HepG2 (cell line): ENCODE measurements around the gene SH2D1B. TPM values are rescaled to one million over a fixed set of nuclear protein-coding genes. Genes with fewer than 3 reads are reported as not detected.

Source experiments
- ATAC-seq: fragments of 200-7000 bp; cut with Tn5 transposase; 3 replicates; pipeline ENCODE4 v1.9.1; 2020; ENCODE audit warnings: mild to moderate bottlenecking, moderate library complexity
- BruUV-seq: library from RNA; stranded (reverse); fragments of 400-500 nt; replicated peaks from 2 replicates; lab custom pipeline; 2021; lab: Mats Ljungman, UMichigan
- CTCF ChIA-PET: fragments of 300-600 bp; formaldehyde crosslinking; extraction: SDS; loops from one replicate; lab custom pipeline; 2021; ENCODE audit warnings: low total read pairs, inconsistent platforms, low intra/inter-chr PET ratio; lab: Yijun Ruan, JAX
- POLR2A ChIA-PET: fragments of 350-600 bp; sonication (Branson Sonifier 250); formaldehyde crosslinking; loops from one replicate; lab custom pipeline; 2020; ENCODE audit warnings: antibody characterized with exemption, inconsistent platforms; lab: Yijun Ruan, JAX
- DNase-seq: peaks from one replicate; pipeline ENCODE4 v3.0.0-alpha.2; 2015; ENCODE audit warnings: low spot score
- FAIRE-seq: peaks from 3 replicates; lab custom pipeline; 2011; peaks lifted over from hg19 to GRCh38; lab: Jason Lieb, UNC
- H2AFZ ChIP-seq: one replicate; pipeline ENCODE4 v1.6.1; 2011; ENCODE audit warnings: low read length, inconsistent platforms
- H3K27ac ChIP-seq: fragments of 300-600 bp; 3 replicates; pipeline ENCODE4 v1.8.0; 2011; ENCODE audit warnings: mixed run types, mild to moderate bottlenecking, mixed read lengths, low read length, inconsistent platforms; ENCODE audit not compliant: insufficient read depth; ENCODE audit errors: extremely low read length
- H3K27me3 ChIP-seq, 2 experiments: fragments of 200-600 bp in 1 of 2; 2 replicates in 1 of 2; 3 replicates in 1 of 2; pipeline versions ENCODE4 v1.6.0 to v1.8.0; 2011; ENCODE audit warnings: low read length in 2 of 2, mild to moderate bottlenecking in 2 of 2, moderate library complexity in 2 of 2, inconsistent platforms in 1 of 2; ENCODE audit not compliant: insufficient read depth in 2 of 2, control insufficient read depth in 1 of 2
- H3K36me3 ChIP-seq, 2 experiments: fragments of 200-600 bp in 1 of 2; replicated peaks in 1 of 2; 2 replicates in 1 of 2; 3 replicates in 1 of 2; pipeline versions ENCODE4 v1.5.1 to v1.8.0; 2011; ENCODE audit warnings: low read length in 2 of 2, inconsistent platforms in 1 of 2; ENCODE audit not compliant: insufficient read depth in 2 of 2, control insufficient read depth in 1 of 2
- H3K4me1 ChIP-seq: 2 replicates; pipeline ENCODE4 v1.5.1; 2012; ENCODE audit warnings: low read length, inconsistent platforms; ENCODE audit not compliant: insufficient read depth
- H3K4me2 ChIP-seq: 2 replicates; pipeline ENCODE4 v1.6.0; 2011; ENCODE audit warnings: low read depth, low read length, inconsistent platforms
- H3K4me3 ChIP-seq, 3 experiments: fragments of 200-600 bp in 1 of 3; sonication (generic), shearing (Covaris generic) in 1 of 3; replicated peaks in 1 of 3; 2 replicates each; pipeline ENCODE4 v1.5.1; 2011 to 2016; ENCODE audit warnings: low read length in 3 of 3, inconsistent platforms in 2 of 3, low read depth in 2 of 3, mild to moderate bottlenecking in 2 of 3, control low read depth in 1 of 3, mixed read lengths in 1 of 3; ENCODE audit not compliant: insufficient read depth in 1 of 3
- H3K79me2 ChIP-seq: one replicate; pipeline ENCODE4 v1.6.1; 2011; ENCODE audit warnings: low read length, inconsistent platforms; ENCODE audit not compliant: insufficient read depth
- H3K9ac ChIP-seq: 2 replicates; pipeline ENCODE4 v1.6.0; 2011; ENCODE audit warnings: mild to moderate bottlenecking, low read depth, low read length, inconsistent platforms; ENCODE audit not compliant: insufficient read depth
- H3K9me3 ChIP-seq: 2 replicates; pipeline ENCODE4 v1.5.1; 2012; ENCODE audit warnings: mild to moderate bottlenecking, low read length
- H4K20me1 ChIP-seq: 2 replicates; pipeline ENCODE4 v1.6.0; 2011; ENCODE audit warnings: inconsistent platforms, mild to moderate bottlenecking, low read length, moderate library complexity; ENCODE audit not compliant: insufficient read depth
- ARNT2 ChIP-seq: sonication (generic); formaldehyde crosslinking; IDR thresholded peaks from 2 replicates; pipeline ENCODE4 v1.8.0; 2022; ENCODE audit warnings: mild to moderate bottlenecking, low read depth, missing genetic modification reagents, moderate library complexity
- ATRX ChIP-seq: sonication (generic); formaldehyde crosslinking; IDR thresholded peaks from 2 replicates; pipeline ENCODE4 v1.4.0; 2020; ENCODE audit warnings: missing genetic modification reagents, borderline replicate concordance
- FOXK2 ChIP-seq: fragments of 450-650 bp; IDR thresholded peaks from 2 replicates; pipeline ENCODE4 v1.6.1; 2016
- FOXM1 ChIP-seq: sonication (generic); formaldehyde crosslinking; IDR thresholded peaks from 2 replicates; pipeline ENCODE4 v1.5.0; 2020; ENCODE audit warnings: missing genetic modification reagents
- NR2F2 ChIP-seq: IDR thresholded peaks from 2 replicates; pipeline ENCODE4 v1.6.1; 2012; ENCODE audit warnings: low read depth, inconsistent platforms, borderline replicate concordance
- NRL ChIP-seq: sonication (generic); formaldehyde crosslinking; IDR thresholded peaks from 2 replicates; pipeline ENCODE4 v1.5.0; 2020; ENCODE audit warnings: missing genetic modification reagents, mild to moderate bottlenecking, moderate library complexity, borderline replicate concordance
- ZNF343 ChIP-seq: sonication (generic); formaldehyde crosslinking; IDR thresholded peaks from 2 replicates; pipeline ENCODE4 v1.4.0; 2020; ENCODE audit warnings: mild to moderate bottlenecking, missing genetic modification reagents
- ZNF501 ChIP-seq: sonication (generic); formaldehyde crosslinking; IDR thresholded peaks from 2 replicates; pipeline ENCODE4 v1.5.1; 2020; ENCODE audit warnings: mild to moderate bottlenecking, moderate library complexity, missing genetic modification reagents
- ZNF777 ChIP-seq: sonication (generic); formaldehyde crosslinking; IDR thresholded peaks from 2 replicates; pipeline ENCODE4 v1.4.0; 2020; ENCODE audit warnings: missing genetic modification reagents
- ZNF788 ChIP-seq: sonication (generic); formaldehyde crosslinking; IDR thresholded peaks from 2 replicates; pipeline ENCODE4 v1.5.0; 2020; ENCODE audit warnings: mild to moderate bottlenecking, missing genetic modification reagents, borderline replicate concordance
- ZNF879 ChIP-seq: sonication (generic); formaldehyde crosslinking; IDR thresholded peaks from 2 replicates; pipeline ENCODE4 v1.8.1; 2023; ENCODE audit warnings: missing genetic modification reagents
- WGBS: methylation state at CpG from one replicate; pipeline ENCODE4 v1.1.6; 2017; ENCODE audit warnings: low lambda C conversion rate; 5-methylcytosine and 5-hydroxymethylcytosine counted together
- in situ Hi-C: cut with HindIII; loops from 2 replicates; pipeline ENCODE4 v1.10.0; 2017; ENCODE audit warnings: low pct_unique_long_range_greater_than_20kb; ENCODE audit not compliant: extremely low pct_ligation_motif_present
- intact Hi-C: fragments of 100-400 bp; cut with micrococcal nuclease; formaldehyde crosslinking; loops from one replicate; pipeline ENCODE4 v1.10.0; 2022; ENCODE audit not compliant: unreplicated experiment
- polyA plus RNA-seq, 8 experiments: library from polyadenylated mRNA; depleted of rRNA in 3 of 8; stranded (reverse) in 7 of 8; unstranded in 1 of 8; fragments of >200 nt; fragmentation: Illumina TruSeq in 4 of 8; extraction: Trizol in 4 of 8; gene quantifications; 2 replicates each; pipeline versions ENCODE4 v1.2.1 to v1.2.3, GENCODE V29; 2011 to 2016; ENCODE audit warnings: low read depth in 4 of 8, missing spikeins in 1 of 8, mixed read lengths in 1 of 8; ENCODE audit not compliant: insufficient read depth in 1 of 8
- total RNA-seq, 5 experiments: library from RNA; depleted of rRNA; stranded (reverse); fragments of >200 nt; fragmentation: Illumina TruSeq; extraction: Trizol; gene quantifications; 2 replicates each; pipeline ENCODE4 v1.2.3, GENCODE V29; 2016; ENCODE audit warnings: low read depth in 1 of 5
- TF ChIP-seq, protein P1 (sequence below): sonication (generic); formaldehyde crosslinking; IDR thresholded peaks from 2 replicates; pipeline ENCODE4 v1.5.1; 2020; ENCODE audit warnings: mild to moderate bottlenecking, missing genetic modification reagents, moderate library complexity
- TF ChIP-seq, protein P2 (sequence below): sonication (generic); formaldehyde crosslinking; IDR thresholded peaks from 2 replicates; pipeline ENCODE4 v1.5.0; 2020; ENCODE audit warnings: mild to moderate bottlenecking, missing genetic modification reagents
- TF ChIP-seq, protein P3 (sequence below): sonication (generic); formaldehyde crosslinking; IDR thresholded peaks from 2 replicates; pipeline ENCODE4 v1.4.0; 2020; ENCODE audit warnings: mild to moderate bottlenecking, missing genetic modification reagents
- TF ChIP-seq, protein P4 (sequence below): sonication (generic); formaldehyde crosslinking; IDR thresholded peaks from 2 replicates; pipeline ENCODE4 v1.4.0; 2020; ENCODE audit warnings: low read depth, mild to moderate bottlenecking, missing genetic modification reagents
- TF ChIP-seq, protein P5 (sequence below): sonication (generic); formaldehyde crosslinking; IDR thresholded peaks from 2 replicates; pipeline ENCODE4 v1.8.0; 2022; ENCODE audit warnings: missing genetic modification reagents, mild to moderate bottlenecking, moderate library complexity, borderline replicate concordance

Gene SH2D1B
- total and polyA plus RNA-seq, 2 of the 13 experiments (the other 11 are each of a cell fraction or from before 2014, with no cell fraction given) = not detected

DNA sequence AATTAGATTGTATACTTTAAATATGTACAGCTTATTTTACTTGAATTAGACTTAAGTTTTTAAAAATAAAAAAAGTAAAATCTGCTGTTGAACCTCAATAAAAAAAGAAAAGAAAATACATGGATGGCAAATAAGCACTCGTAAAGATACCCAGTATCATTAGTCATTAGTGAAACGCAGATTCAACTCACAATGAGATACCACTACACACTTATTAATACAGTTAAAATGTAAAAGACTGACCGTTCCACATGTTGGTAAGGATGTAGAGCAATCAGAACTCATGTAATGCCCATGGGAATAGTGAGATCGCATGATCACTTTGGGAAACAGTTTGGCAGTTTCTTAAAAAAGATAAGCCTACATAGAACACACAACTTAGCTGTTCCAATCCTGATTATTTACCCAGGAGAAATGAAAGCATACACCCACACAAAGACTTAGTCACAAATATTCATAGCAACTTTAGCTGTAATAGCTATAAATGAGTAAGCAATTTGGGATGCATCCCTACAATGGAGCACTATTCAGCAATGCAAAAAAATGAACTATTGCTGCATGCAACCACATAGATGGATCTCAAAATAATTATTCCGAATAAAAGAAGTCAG, 7.3 kb downstream of the SH2D1B start (continued):
- TF ChIP-seq, protein P1, sequence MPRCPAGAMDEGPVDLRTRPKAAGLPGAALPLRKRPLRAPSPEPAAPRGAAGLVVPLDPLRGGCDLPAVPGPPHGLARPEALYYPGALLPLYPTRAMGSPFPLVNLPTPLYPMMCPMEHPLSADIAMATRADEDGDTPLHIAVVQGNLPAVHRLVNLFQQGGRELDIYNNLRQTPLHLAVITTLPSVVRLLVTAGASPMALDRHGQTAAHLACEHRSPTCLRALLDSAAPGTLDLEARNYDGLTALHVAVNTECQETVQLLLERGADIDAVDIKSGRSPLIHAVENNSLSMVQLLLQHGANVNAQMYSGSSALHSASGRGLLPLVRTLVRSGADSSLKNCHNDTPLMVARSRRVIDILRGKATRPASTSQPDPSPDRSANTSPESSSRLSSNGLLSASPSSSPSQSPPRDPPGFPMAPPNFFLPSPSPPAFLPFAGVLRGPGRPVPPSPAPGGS (CRISPR knock-in tag) = no peak
- TF ChIP-seq ATRX (no peak), FOXK2 (no peak)

DNA sequence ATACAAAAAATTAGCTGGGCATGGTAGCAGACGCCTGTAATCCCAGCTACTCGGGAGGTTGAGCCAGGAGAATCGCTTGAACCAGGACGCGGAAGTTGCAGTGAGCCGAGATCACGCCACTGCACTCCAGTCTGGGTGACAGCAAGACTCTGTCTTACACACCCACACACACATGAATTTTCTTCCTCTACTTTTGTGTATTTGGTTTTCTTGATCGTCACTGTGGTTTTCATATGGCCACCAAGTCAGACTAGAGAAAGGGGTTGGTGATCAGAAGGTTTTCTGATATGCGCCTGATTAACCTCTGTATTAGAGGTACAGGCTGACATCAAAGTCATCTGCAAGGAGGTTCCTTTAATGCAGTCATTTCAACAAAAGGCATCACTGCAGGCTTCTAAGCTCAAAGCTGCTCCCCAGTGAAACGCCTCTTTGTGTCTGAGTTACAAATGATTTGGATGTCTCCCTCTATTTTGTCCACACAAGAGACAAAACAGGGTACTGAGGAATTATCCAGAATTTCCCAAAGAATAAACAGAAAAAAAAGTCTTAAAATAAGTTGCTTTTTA, 11.1 kb downstream of the SH2D1B start:
- H2AFZ ChIP-seq = peak overlapping the region; percentile 6
- ATAC-seq (no peak), FAIRE-seq (no peak), DNase-seq (no peak)
- WGBS = 52% methylated on average over 10 of the region's 10 CpGs
- no peak overlapping the region for H3K9ac ChIP-seq
- BruUV-seq = no TSS peak
- peaks cover 6% of the 10 kb centered on the region; the same call in 1 of the 2 replicates for H3K4me1 ChIP-seq
- POLR2A ChIA-PET = no interaction called here
- intact Hi-C loops (no loop called here), in situ Hi-C loops (no loop called here)
- H3K36me3 ChIP-seq = no peaks in the 10 kb centered on the region
- CTCF ChIA-PET = no interaction called here
- no peaks in the 10 kb centered on the region; a peak in 1 of 5 replicates for H3K27me3 ChIP-seq
- no peaks in the 10 kb centered on the region for H4K20me1 ChIP-seq
- H3K9me3 ChIP-seq = no peaks in the 10 kb centered on the region
- H3K27ac ChIP-seq = no peak overlapping the region
- H3K4me3 ChIP-seq = no peak overlapping the region
- H3K4me2 ChIP-seq = no peak overlapping the region
- H3K79me2 ChIP-seq = no peaks in the 10 kb centered on the region
- TF ChIP-seq, protein P2, sequence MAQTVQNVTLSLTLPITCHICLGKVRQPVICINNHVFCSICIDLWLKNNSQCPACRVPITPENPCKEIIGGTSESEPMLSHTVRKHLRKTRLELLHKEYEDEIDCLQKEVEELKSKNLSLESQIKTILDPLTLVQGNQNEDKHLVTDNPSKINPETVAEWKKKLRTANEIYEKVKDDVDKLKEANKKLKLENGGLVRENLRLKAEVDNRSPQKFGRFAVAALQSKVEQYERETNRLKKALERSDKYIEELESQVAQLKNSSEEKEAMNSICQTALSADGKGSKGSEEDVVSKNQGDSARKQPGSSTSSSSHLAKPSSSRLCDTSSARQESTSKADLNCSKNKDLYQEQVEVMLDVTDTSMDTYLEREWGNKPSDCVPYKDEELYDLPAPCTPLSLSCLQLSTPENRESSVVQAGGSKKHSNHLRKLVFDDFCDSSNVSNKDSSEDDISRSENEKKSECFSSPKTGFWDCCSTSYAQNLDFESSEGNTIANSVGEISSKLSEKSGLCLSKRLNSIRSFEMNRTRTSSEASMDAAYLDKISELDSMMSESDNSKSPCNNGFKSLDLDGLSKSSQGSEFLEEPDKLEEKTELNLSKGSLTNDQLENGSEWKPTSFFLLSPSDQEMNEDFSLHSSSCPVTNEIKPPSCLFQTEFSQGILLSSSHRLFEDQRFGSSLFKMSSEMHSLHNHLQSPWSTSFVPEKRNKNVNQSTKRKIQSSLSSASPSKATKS (CRISPR knock-in tag) = no peak
- TF ChIP-seq NRL (CRISPR knock-in tag) = no peak
- TF ChIP-seq, protein P3, sequence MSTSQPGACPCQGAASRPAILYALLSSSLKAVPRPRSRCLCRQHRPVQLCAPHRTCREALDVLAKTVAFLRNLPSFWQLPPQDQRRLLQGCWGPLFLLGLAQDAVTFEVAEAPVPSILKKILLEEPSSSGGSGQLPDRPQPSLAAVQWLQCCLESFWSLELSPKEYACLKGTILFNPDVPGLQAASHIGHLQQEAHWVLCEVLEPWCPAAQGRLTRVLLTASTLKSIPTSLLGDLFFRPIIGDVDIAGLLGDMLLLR (CRISPR knock-in tag) = no peak
- TF ChIP-seq FOXM1 = no peak
- TF ChIP-seq ZNF501 (CRISPR knock-in tag) = no peak
- TF ChIP-seq ARNT2 (CRISPR knock-in tag) = no peak
- TF ChIP-seq, protein P4, sequence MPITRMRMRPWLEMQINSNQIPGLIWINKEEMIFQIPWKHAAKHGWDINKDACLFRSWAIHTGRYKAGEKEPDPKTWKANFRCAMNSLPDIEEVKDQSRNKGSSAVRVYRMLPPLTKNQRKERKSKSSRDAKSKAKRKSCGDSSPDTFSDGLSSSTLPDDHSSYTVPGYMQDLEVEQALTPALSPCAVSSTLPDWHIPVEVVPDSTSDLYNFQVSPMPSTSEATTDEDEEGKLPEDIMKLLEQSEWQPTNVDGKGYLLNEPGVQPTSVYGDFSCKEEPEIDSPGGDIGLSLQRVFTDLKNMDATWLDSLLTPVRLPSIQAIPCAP (CRISPR knock-in tag) = no peak
- TF ChIP-seq ZNF343 (CRISPR knock-in tag) = no peak
- TF ChIP-seq, protein P5, sequence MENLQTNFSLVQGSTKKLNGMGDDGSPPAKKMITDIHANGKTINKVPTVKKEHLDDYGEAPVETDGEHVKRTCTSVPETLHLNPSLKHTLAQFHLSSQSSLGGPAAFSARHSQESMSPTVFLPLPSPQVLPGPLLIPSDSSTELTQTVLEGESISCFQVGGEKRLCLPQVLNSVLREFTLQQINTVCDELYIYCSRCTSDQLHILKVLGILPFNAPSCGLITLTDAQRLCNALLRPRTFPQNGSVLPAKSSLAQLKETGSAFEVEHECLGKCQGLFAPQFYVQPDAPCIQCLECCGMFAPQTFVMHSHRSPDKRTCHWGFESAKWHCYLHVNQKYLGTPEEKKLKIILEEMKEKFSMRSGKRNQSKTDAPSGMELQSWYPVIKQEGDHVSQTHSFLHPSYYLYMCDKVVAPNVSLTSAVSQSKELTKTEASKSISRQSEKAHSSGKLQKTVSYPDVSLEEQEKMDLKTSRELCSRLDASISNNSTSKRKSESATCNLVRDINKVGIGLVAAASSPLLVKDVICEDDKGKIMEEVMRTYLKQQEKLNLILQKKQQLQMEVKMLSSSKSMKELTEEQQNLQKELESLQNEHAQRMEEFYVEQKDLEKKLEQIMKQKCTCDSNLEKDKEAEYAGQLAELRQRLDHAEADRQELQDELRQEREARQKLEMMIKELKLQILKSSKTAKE (CRISPR knock-in tag) = no peak
- TF ChIP-seq NR2F2 = no peak
- no peak for TF ChIP-seq ZNF777
- no peak for TF ChIP-seq ZNF879
- TF ChIP-seq ZNF788 = no peak
